Uterus (tissue), 2 donors: Measurements from ENCODE around the gene ADORA1.

Experiments
- CTCF ChIP-seq, 4 experiments: fragments of 200-600 bp in 2 of 4; fragments of 450-650 bp in 2 of 4; sonication (generic) in 2 of 4; IDR thresholded peaks; one replicate each; pipeline ENCODE4 v1.5.1; 2016 to 2019; ENCODE audit warnings: antibody characterized with exemption in 4 of 4, mild to moderate bottlenecking in 2 of 4, moderate library complexity in 1 of 4
- POLR2A ChIP-seq, 2 donors: fragments of 450-650 bp; IDR thresholded peaks; one replicate each; pipeline ENCODE4 v1.6.1; 2016; ENCODE audit warnings: antibody characterized with exemption in 2 of 2, mild to moderate bottlenecking in 1 of 2, moderate library complexity in 1 of 2

- TF ChIP-seq CTCF (IDR thresholded peaks at IDR 0.05): no peak
- no peak for TF ChIP-seq POLR2A (IDR thresholded peaks at IDR 0.05)
Measured at GRCh38 chr1:203165101-203165799, 37.7 kb downstream of the ADORA1 start.
